Activated CD8-positive, alpha-beta memory T cell treated with anti-CD3 and anti-CD28 coated beads, Interleukin-2, amount 50 U/mL, for 1 hour (primary cell): ENCODE measurements around the gene SOX5.
"Not testable (repeated sequence)": the region's sequence is repeated elsewhere in the genome, so short reads cannot be mapped to it uniquely, and the experiment has no call there.

Experiments
- DNase-seq: peaks from one replicate; pipeline ENCODE4 v3.0.0-alpha.2; 2020; ENCODE audit errors: extremely low read depth

The SOX5 gene

GRCh38 chr12:23834076-23834475 is 115.4 kb downstream of the SOX5 start:
- DNase-seq = no peak

- DNase-seq = no peak
Measured at GRCh38 chr12:23831739-23832138, 117.7 kb downstream of the SOX5 start.

- DNase-seq = no peak
Measured at GRCh38 chr12:23830210-23830609, 119.3 kb downstream of the SOX5 start.

GRCh38 chr12:23827353-23827752 is 122.1 kb downstream of the SOX5 start:
- no peak for DNase-seq

GRCh38 chr12:23825124-23825523 is 124.3 kb downstream of the SOX5 start:
- not testable (repeated sequence) for DNase-seq

- DNase-seq = no peak
Measured at GRCh38 chr12:23824358-23824757, 125.1 kb downstream of the SOX5 start.

- DNase-seq = not testable (repeated sequence)
Measured at GRCh38 chr12:23822883-23823282, 126.6 kb downstream of the SOX5 start.

GRCh38 chr12:23817345-23817744 is 132.1 kb downstream of the SOX5 start:
- DNase-seq = no peak

GRCh38 chr12:23816394-23816851 is 133.0 kb downstream of the SOX5 start:
- DNase-seq = no peak

- DNase-seq = no peak
Measured at GRCh38 chr12:23815810-23816209, 133.7 kb downstream of the SOX5 start.

- no peak for DNase-seq
Measured at GRCh38 chr12:23813206-23813605, 136.3 kb downstream of the SOX5 start.

GRCh38 chr12:23810329-23810902 is 139.1 kb downstream of the SOX5 start:
- DNase-seq = no peak

GRCh38 chr12:23803540-23803939 is 145.9 kb downstream of the SOX5 start:
- DNase-seq = no peak

GRCh38 chr12:23795494-23795893 is 154.0 kb downstream of the SOX5 start:
- no peak for DNase-seq

- no peak for DNase-seq
Measured at GRCh38 chr12:23781118-23781517, 168.4 kb downstream of the SOX5 start.

GRCh38 chr12:23775208-23775607 is 174.3 kb downstream of the SOX5 start:
- DNase-seq = no peak

GRCh38 chr12:23771240-23771949 is 178.1 kb downstream of the SOX5 start:
- no peak for DNase-seq

- DNase-seq = no peak
Measured at GRCh38 chr12:23770202-23770938, 179.1 kb downstream of the SOX5 start.

- no peak for DNase-seq
Measured at GRCh38 chr12:23767834-23768233, 181.6 kb downstream of the SOX5 start.

GRCh38 chr12:23763724-23764123 is 185.7 kb downstream of the SOX5 start:
- no peak for DNase-seq

GRCh38 chr12:23760495-23760894 is 189.0 kb downstream of the SOX5 start:
- no peak for DNase-seq

- no peak for DNase-seq
Measured at GRCh38 chr12:23758608-23759007, 190.9 kb downstream of the SOX5 start.

GRCh38 chr12:23757541-23757962 is 191.9 kb downstream of the SOX5 start:
- no peak for DNase-seq
